Measurements from ENCODE around the gene TRERF1.

The TRERF1 gene

DNA sequence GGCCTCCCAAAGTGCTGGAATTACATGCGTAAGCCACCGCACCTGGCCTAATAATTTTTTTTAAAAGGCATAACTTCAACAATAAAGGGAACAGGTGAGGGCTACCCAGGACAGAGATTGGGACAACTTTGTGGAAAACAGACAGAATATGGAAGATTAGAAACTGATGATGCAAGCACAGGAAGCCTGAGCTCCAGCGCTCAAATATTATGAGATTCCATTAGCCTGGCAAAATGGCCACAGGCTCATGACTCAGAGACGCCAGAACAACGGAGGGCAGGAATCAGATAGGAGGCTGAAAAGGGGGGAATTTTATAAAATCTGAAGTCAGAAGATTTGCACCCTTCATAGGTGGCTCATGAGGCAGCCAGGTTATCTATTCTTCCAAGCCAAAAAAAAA, 131.0 kb downstream of the TRERF1 start:
- Histone ChIP-seq H3K9me3 (ENCODE audit: control insufficient read depth, insufficient read depth, low read length) (no peaks in the 10 kb centered on the region), H3K36me3 (ENCODE audit: control insufficient read depth, insufficient read depth, low read length) (no peaks in the 10 kb centered on the region), H3K4me1 (ENCODE audit: control insufficient read depth, insufficient read depth, low read length) (peaks cover 5% of the 10 kb centered on the region), H3K4me3 (ENCODE audit: low read depth, low read length) (no peak overlapping the region), H3K27me3 (ENCODE audit: control insufficient read depth, insufficient read depth, low read length) (no peaks in the 10 kb centered on the region), H3K9ac (ENCODE audit: low read depth, low read length) (no peak overlapping the region)

DNA sequence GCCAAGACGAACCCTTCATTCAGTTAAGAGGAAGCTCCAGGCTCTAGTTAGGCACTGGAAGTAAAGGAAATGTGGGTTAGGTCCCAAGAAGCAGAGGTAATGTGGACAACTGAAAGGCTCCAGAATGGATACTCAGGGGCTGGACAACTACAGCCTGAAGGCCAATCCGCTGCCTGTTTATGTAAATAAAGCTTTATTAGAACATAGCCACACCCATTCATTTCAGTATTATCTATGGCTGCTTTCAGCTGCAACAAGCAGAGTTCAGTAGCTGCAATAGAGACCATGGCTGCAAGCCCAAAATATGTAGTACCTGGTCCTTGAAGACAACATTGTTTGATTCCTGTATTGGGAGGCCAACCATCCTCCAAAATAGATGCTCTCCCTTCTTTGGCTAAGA, 133.2 kb downstream of the TRERF1 start:
- Histone ChIP-seq H3K9ac (ENCODE audit: low read depth, low read length) (no peak overlapping the region), H3K4me3 (ENCODE audit: low read depth, low read length) (no peak overlapping the region), H3K4me1 (ENCODE audit: control insufficient read depth, insufficient read depth, low read length) (peaks cover 14% of the 10 kb centered on the region), H3K9me3 (ENCODE audit: control insufficient read depth, insufficient read depth, low read length) (no peaks in the 10 kb centered on the region), H3K36me3 (ENCODE audit: control insufficient read depth, insufficient read depth, low read length) (no peaks in the 10 kb centered on the region), H3K27me3 (ENCODE audit: control insufficient read depth, insufficient read depth, low read length) (no peaks in the 10 kb centered on the region)

DNA sequence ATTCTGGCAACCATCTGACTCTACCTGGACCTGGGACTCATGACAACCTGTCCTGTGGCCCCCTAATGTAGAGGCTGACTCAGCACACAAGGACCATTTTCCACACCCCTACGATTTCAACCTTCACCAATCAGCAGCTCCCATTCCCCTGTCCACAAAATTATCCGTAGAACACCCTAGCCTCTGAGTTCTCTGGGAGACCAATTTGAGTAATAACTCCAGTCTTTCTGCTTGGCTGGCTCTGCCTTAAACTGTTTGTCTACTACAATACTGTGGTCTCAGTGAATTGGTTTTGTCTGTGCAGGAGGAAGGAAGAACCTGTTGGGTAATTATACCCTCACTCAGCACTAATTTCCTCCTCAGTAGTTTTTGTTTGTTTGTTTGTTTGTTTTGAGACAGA, 134.7 kb downstream of the TRERF1 start:
- Histone ChIP-seq H3K4me3 (ENCODE audit: low read depth, low read length) (no peak overlapping the region), H3K9ac (ENCODE audit: low read depth, low read length) (no peak overlapping the region), H3K9me3 (ENCODE audit: control insufficient read depth, insufficient read depth, low read length) (no peaks in the 10 kb centered on the region), H3K27me3 (ENCODE audit: control insufficient read depth, insufficient read depth, low read length) (no peaks in the 10 kb centered on the region), H3K36me3 (ENCODE audit: control insufficient read depth, insufficient read depth, low read length) (no peaks in the 10 kb centered on the region), H3K4me1 (ENCODE audit: control insufficient read depth, insufficient read depth, low read length) (peaks cover 14% of the 10 kb centered on the region)

DNA sequence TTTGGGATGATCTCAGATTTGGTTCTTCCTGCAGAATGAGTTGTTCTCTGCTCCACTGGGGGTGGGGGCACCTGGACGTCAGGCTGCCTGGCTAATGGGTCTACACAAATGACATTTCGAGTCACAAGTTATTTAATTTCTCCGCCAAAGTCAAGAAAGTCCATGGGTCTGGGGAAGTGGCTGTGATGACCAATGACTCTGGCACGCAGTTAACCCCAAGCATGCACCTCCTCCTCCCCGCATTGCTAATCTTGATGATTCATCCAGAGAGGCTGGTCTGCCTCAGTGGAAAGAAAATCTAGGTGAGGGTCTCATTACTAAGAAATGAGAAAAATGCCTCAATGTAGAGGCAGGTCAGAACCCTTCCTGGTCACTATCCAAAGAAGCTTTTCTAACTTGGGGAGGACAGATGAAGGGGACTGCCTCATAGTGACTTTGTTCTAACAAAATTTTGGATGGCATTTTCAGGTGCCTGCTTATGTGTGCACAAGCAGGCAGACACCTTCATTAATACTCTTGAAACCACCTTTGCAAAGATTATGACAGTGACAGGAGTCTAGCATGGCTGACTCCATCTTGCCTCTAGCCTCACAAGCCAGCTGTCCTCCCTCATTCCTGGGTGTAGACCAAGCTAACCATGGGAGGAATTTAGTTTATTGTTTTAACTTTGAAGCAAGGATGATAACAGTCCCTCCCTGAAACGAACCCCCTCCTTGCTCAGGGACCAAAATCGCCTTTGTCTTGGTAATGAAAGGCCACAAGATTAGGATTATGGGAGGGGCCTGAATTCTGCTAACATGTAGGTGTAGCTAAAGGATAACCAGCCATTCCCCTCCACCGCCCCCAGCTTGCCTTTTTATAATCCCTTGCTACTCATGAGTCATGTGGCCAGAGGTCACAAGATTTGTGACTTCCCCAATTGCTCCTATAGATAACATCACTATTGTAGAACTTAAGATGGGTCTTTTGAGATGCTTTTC, 135.4 kb downstream of the TRERF1 start:
- Histone ChIP-seq H3K27me3 (ENCODE audit: control insufficient read depth, insufficient read depth, low read length) (no peaks in the 10 kb centered on the region), H3K9ac (ENCODE audit: low read depth, low read length) (no peak overlapping the region), H3K36me3 (ENCODE audit: control insufficient read depth, insufficient read depth, low read length) (no peaks in the 10 kb centered on the region), H3K4me3 (ENCODE audit: low read depth, low read length) (peak overlapping the region; percentile 26), H3K4me1 (ENCODE audit: control insufficient read depth, insufficient read depth, low read length) (peaks cover 14% of the 10 kb centered on the region), H3K9me3 (ENCODE audit: control insufficient read depth, insufficient read depth, low read length) (no peaks in the 10 kb centered on the region)

DNA sequence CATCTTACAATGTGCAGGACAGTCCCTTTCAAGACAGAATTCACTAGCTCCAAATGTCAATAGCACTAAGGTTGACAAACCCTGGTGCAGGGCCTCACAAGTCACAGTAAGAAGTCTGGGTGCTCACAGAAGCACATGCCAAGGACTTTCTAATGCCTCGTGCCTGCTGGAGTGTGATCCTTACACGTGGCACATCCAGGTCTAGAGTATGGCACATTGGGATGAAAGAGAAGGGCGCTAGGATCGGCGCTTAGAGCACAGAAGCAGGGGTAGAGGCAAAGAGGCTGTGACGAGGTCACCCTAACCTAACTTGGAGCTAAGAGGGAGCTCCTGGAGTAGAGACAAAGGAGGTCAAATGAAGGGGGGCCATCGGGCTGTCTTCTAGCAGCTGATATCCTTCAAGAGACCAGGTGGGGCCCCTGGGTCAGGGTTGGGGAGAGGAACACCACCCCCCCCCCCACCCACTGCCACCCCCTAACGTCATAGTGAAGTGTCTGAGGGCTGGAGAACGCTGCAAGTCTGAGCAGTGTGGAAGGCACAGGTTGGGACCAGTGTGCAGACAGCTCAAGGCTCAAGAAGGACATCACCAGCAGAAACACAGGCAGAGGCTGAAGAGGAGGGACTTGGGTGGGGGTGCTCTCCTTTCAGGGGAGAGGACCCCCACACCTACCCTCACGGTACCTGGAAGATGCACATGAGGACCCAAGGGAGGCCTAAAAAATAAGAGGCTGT, 136.3 kb downstream of the TRERF1 start:
- Histone ChIP-seq H3K4me1 (ENCODE audit: control insufficient read depth, insufficient read depth, low read length) (peaks cover 14% of the 10 kb centered on the region), H3K36me3 (ENCODE audit: control insufficient read depth, insufficient read depth, low read length) (no peaks in the 10 kb centered on the region), H3K27me3 (ENCODE audit: control insufficient read depth, insufficient read depth, low read length) (no peaks in the 10 kb centered on the region), H3K9ac (ENCODE audit: low read depth, low read length) (no peak overlapping the region), H3K4me3 (ENCODE audit: low read depth, low read length) (peak overlapping the region; percentile 26), H3K9me3 (ENCODE audit: control insufficient read depth, insufficient read depth, low read length) (no peaks in the 10 kb centered on the region)

DNA sequence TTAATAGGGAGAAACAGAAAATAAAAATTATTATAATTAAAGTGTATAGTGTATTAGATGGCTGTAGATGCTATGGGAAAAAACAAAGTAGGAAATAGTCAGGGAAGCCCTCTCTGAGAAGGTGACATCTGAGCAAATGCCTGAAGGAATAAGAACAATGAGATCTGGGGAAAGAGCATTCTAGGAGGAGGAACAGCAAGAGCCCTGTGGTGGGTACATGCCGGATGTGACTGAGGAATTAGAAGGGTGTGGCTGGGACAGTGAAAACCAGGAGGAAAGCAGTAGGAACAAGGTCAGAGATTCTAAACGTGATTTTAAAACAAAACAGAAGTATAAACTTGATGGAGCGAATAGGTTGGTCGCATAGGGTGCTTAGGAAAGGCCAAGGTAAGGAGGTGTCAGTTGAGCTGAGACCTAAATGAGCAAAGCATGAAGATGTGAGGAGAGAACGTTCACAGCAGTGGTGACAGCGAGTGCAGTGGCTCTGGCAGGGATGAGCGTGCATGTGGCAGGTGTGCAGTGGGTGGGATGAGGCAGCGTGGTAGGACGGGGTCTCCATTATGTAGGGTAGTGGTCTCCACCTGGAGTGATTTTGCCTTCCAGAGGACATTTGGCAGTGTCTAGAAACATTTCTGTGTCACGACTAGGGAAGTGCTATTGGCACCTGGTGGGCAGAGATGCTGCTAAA, 137.0 kb downstream of the TRERF1 start:
- Histone ChIP-seq H3K27me3 (ENCODE audit: control insufficient read depth, insufficient read depth, low read length) (no peaks in the 10 kb centered on the region), H3K36me3 (ENCODE audit: control insufficient read depth, insufficient read depth, low read length) (no peaks in the 10 kb centered on the region), H3K4me1 (ENCODE audit: control insufficient read depth, insufficient read depth, low read length) (peaks cover 14% of the 10 kb centered on the region), H3K4me3 (ENCODE audit: low read depth, low read length) (no peak overlapping the region), H3K9ac (ENCODE audit: low read depth, low read length) (no peak overlapping the region), H3K9me3 (ENCODE audit: control insufficient read depth, insufficient read depth, low read length) (no peaks in the 10 kb centered on the region)

DNA sequence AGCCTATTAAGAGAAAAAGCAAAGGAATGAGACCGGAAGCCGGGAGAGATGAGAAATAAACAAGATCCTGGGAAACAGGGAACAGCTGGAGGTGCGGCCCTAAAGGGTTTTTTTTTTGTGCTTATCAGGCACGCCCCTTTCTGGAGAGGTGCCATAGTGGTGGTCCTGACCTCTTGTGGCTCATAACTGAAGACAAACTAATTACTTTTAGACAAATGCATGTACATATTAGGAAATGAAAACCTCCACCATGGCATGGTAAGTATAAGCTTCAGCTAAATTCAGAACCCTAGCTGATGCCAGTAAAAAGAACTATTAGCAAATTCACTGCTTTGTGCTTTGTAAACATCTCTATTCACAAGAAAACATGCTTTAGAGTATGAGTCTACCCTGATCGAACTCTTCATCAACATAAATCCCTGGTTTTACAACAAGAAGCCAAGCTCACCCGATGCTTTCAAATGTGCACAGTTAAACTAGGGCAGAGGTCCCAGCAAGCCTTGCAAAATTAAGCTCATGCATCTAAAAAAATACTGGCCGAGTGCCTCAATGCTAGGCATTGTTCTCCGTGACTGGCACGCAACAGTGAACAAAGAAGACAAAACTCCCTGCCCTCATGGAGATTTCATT, 137.7 kb downstream of the TRERF1 start:
- Histone ChIP-seq H3K9me3 (ENCODE audit: control insufficient read depth, insufficient read depth, low read length) (no peaks in the 10 kb centered on the region), H3K4me1 (ENCODE audit: control insufficient read depth, insufficient read depth, low read length) (peaks cover 16% of the 10 kb centered on the region), H3K4me3 (ENCODE audit: low read depth, low read length) (no peak overlapping the region), H3K9ac (ENCODE audit: low read depth, low read length) (no peak overlapping the region), H3K36me3 (ENCODE audit: control insufficient read depth, insufficient read depth, low read length) (no peaks in the 10 kb centered on the region), H3K27me3 (ENCODE audit: control insufficient read depth, insufficient read depth, low read length) (no peaks in the 10 kb centered on the region)

DNA sequence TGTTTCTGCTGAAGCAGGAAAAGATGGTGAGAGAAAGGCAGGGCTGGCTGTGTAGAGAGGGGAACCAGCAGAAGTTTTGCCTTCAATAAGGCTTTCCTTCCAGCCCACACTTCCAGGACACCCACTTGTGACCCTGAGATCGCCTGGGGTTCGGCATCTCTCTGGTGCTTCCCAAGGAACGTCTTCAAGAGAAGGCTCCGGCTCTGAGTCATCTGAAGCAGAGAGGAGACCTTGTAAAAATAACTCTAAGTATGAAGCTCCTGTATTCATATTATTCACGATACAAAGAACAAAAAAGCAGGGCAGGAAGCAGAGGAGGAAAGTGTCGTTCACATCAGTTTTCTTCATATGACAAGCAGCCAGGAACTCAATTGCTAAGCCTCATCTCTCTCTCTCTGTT, 138.7 kb downstream of the TRERF1 start:
- Histone ChIP-seq H3K4me1 (ENCODE audit: control insufficient read depth, insufficient read depth, low read length) (peaks cover 16% of the 10 kb centered on the region), H3K9ac (ENCODE audit: low read depth, low read length) (no peak overlapping the region)

DNA sequence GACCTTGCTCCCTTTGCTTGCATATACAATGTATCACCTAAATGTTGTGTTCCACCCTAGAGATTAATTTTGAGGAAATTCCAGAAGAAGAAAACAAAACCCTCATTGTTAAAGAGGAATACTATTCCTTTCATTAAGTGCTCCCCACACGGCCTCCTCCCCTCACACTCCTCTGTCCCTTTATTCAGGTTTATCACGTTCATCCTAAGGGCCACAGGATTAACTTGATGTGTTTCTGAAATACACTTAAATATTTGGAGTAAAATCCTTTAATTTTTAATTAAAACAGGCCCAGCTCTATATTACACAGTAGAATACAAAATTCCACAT, 144.6 kb downstream of the TRERF1 start:
- Histone ChIP-seq H3K9me3 (ENCODE audit: control insufficient read depth, insufficient read depth, low read length) (no peaks in the 10 kb centered on the region), H3K9ac (ENCODE audit: low read depth, low read length) (no peak overlapping the region), H3K4me1 (ENCODE audit: control insufficient read depth, insufficient read depth, low read length) (peaks cover 16% of the 10 kb centered on the region), H3K36me3 (ENCODE audit: control insufficient read depth, insufficient read depth, low read length) (no peaks in the 10 kb centered on the region), H3K27me3 (ENCODE audit: control insufficient read depth, insufficient read depth, low read length) (no peaks in the 10 kb centered on the region), H3K4me3 (ENCODE audit: low read depth, low read length) (no peak overlapping the region)

More for the DNA sequence above, 138.7 kb downstream of the TRERF1 start:
- Histone ChIP-seq H3K36me3 (ENCODE audit: control insufficient read depth, insufficient read depth, low read length) (no peaks in the 10 kb centered on the region), H3K9me3 (ENCODE audit: control insufficient read depth, insufficient read depth, low read length) (no peaks in the 10 kb centered on the region), H3K4me3 (ENCODE audit: low read depth, low read length) (no peak overlapping the region), H3K27me3 (ENCODE audit: control insufficient read depth, insufficient read depth, low read length) (no peaks in the 10 kb centered on the region)

DNA sequence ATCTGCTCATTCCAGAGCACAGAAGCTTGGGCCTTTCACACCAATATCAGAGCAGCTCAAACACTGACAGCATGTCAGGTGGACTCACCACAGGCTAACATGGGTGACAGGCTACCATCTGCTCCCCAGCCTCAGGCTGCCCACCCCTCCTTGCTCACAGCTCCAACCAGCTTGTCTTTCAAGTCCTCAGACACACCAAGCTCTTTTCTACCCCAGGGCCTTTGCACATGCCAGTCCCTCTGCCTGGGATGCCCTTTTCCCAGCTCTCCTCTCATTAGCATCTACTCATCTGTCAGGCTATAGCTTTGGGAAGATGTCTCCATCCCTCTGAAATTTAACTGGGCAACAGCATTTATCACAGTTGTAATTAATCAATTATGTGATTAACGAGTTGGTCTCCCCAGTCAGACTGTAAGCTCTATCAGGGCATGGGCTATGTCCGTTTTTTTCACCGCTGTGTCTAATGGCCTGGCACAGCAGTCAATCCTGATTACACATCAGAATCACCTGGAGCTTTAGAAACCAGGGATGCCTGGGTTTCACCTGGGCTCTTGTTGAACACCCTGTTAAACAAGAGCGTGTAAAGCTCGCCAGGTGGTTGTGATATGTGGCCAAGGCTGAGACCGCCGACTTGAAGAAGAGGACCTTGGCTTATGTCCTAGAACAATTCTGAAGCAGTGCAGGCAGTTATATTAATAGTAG, 145.1 kb downstream of the TRERF1 start:
- Histone ChIP-seq H3K9me3 (ENCODE audit: control insufficient read depth, insufficient read depth, low read length) (no peaks in the 10 kb centered on the region), H3K27me3 (ENCODE audit: control insufficient read depth, insufficient read depth, low read length) (no peaks in the 10 kb centered on the region), H3K4me3 (ENCODE audit: low read depth, low read length) (no peak overlapping the region), H3K36me3 (ENCODE audit: control insufficient read depth, insufficient read depth, low read length) (no peaks in the 10 kb centered on the region), H3K9ac (ENCODE audit: low read depth, low read length) (no peak overlapping the region), H3K4me1 (ENCODE audit: control insufficient read depth, insufficient read depth, low read length) (peaks cover 18% of the 10 kb centered on the region)
